ENCODE measurements around the gene PTPN4. TPM values are rescaled to one million over a fixed set of nuclear protein-coding genes. Genes with fewer than 3 reads are reported as not detected.

PTPN4 gene
- total and polyA plus RNA-seq, 2 of the 13 experiments (the other 11 are each of a cell fraction or from before 2014, with no cell fraction given): 20.3 to 34.6 TPM

GRCh38 chr2:119774026-119774425 is 14.3 kb downstream of the PTPN4 start:
- BruUV-seq (replicated peaks): no TSS peak
- Histone ChIP-seq H3K9ac (ENCODE audit: insufficient read depth, low read depth, low read length) (no peak overlapping the region), H3K4me3 (replicated peaks in 1 of 3; ENCODE audit: insufficient read depth in 1 of 3, low read depth in 2 of 3, low read length in 3 of 3) (no peak overlapping the region), H3K36me3 (replicated peaks in 1 of 2; ENCODE audit: control insufficient read depth in 1 of 2, insufficient read depth in 2 of 2, low read length in 2 of 2) (no peaks in the 10 kb centered on the region; a peak in 1 of 5 replicates), H4K20me1 (ENCODE audit: insufficient read depth, low read length) (peaks cover under 1% of the 10 kb centered on the region; the same call in 1 of the 2 replicates), H3K4me2 (ENCODE audit: low read depth, low read length) (no peak overlapping the region), H3K27ac (ENCODE audit: extremely low read length, insufficient read depth, low read length) (no peak overlapping the region), H3K9me3 (ENCODE audit: low read length) (no peaks in the 10 kb centered on the region), H3K79me2 (ENCODE audit: insufficient read depth, low read length) (peaks cover 74% of the 10 kb centered on the region), H3K4me1 (ENCODE audit: insufficient read depth, low read length) (peaks cover 30% of the 10 kb centered on the region), H2AFZ (ENCODE audit: low read length) (no peak overlapping the region), H3K27me3 (ENCODE audit: control insufficient read depth in 1 of 2, insufficient read depth in 2 of 2, low read length in 2 of 2) (no peaks in the 10 kb centered on the region)
- TF ChIP-seq NCOA2 (CRISPR knock-in tag; IDR thresholded peaks at IDR 0.05) (no peak), ZSCAN21 (CRISPR knock-in tag; IDR thresholded peaks at IDR 0.05; ENCODE audit: borderline replicate concordance) (no peak), PRDM10 (CRISPR knock-in tag; IDR thresholded peaks at IDR 0.05; ENCODE audit: low read depth) (no peak), ZNF564 (CRISPR knock-in tag; IDR thresholded peaks at IDR 0.05) (no peak), ZBTB21 (CRISPR knock-in tag; IDR thresholded peaks at IDR 0.05) (no peak), RNF219 (CRISPR knock-in tag; IDR thresholded peaks at IDR 0.05) (no peak), SOX13 (IDR thresholded peaks at IDR 0.05) (no peak), SOX13 (CRISPR knock-in tag; conservative IDR thresholded peaks at IDR 0.05 in 1 of 2, IDR thresholded peaks at IDR 0.05 in 1 of 2) (no peak), MLLT10 (CRISPR knock-in tag; IDR thresholded peaks at IDR 0.05) (no peak), ZNF432 (CRISPR knock-in tag; IDR thresholded peaks at IDR 0.05; ENCODE audit: borderline replicate concordance) (no peak), MBNL3 (CRISPR knock-in tag; conservative IDR thresholded peaks at IDR 0.05) (no peak), ZBED4 (CRISPR knock-in tag; IDR thresholded peaks at IDR 0.05; ENCODE audit: borderline replicate concordance) (no peak), ZNF441 (CRISPR knock-in tag; IDR thresholded peaks at IDR 0.05; ENCODE audit: borderline replicate concordance) (no peak), POGZ (CRISPR knock-in tag; IDR thresholded peaks at IDR 0.05) (no peak)
- DNase-seq (ENCODE audit: low spot score): no peak
- FAIRE-seq: no peak
- in situ Hi-C loops (cut with HindIII; ENCODE audit: extremely low pct_ligation_motif_present, low pct_unique_long_range_greater_than_20kb) (no loop called here), intact Hi-C loops (cut with micrococcal nuclease; ENCODE audit: unreplicated experiment) (no loop called here)
- ATAC-seq: no peak
- CTCF ChIA-PET (ENCODE audit: low intra/inter-chr PET ratio, low total read pairs): no interaction called here
- POLR2A ChIA-PET: no interaction called here

All from HepG2 (cell line).